Nephron progenitor cell (in vitro differentiated cells): ENCODE data around the gene KIRREL3.

Source experiments
- DNase-seq: peaks from one replicate; pipeline ENCODE4 v3.0.0; 2021
- H3K27ac Mint-ChIP-seq: 2 replicates; pipeline ENCODE4 v1.8.0; 2021; ENCODE audit warnings: mild to moderate bottlenecking, moderate library complexity, mixed read lengths
- H3K27me3 Mint-ChIP-seq: 2 replicates; pipeline ENCODE4 v1.8.0; 2021; ENCODE audit warnings: mild to moderate bottlenecking, low read depth, mixed read lengths; ENCODE audit not compliant: poor library complexity
- H3K36me3 Mint-ChIP-seq: 2 replicates; pipeline ENCODE4 v1.8.0; 2021; ENCODE audit warnings: low read depth, mixed read lengths
- H3K4me1 Mint-ChIP-seq: 2 replicates; pipeline ENCODE4 v1.8.0; 2021; ENCODE audit warnings: mixed read lengths
- H3K4me3 Mint-ChIP-seq: 2 replicates; pipeline ENCODE4 v1.8.0; 2021; ENCODE audit warnings: mild to moderate bottlenecking, moderate library complexity, mixed read lengths
- H3K9me3 Mint-ChIP-seq: 2 replicates; pipeline ENCODE4 v1.8.0; 2021; ENCODE audit warnings: mild to moderate bottlenecking, moderate library complexity, mixed read lengths
- CTCF ChIP-seq: fragments of 200-600 bp; sonication (generic); IDR thresholded peaks from 2 replicates; pipeline ENCODE4 v1.5.0; 2021; ENCODE audit warnings: antibody characterized with exemption

KIRREL3 gene

DNA sequence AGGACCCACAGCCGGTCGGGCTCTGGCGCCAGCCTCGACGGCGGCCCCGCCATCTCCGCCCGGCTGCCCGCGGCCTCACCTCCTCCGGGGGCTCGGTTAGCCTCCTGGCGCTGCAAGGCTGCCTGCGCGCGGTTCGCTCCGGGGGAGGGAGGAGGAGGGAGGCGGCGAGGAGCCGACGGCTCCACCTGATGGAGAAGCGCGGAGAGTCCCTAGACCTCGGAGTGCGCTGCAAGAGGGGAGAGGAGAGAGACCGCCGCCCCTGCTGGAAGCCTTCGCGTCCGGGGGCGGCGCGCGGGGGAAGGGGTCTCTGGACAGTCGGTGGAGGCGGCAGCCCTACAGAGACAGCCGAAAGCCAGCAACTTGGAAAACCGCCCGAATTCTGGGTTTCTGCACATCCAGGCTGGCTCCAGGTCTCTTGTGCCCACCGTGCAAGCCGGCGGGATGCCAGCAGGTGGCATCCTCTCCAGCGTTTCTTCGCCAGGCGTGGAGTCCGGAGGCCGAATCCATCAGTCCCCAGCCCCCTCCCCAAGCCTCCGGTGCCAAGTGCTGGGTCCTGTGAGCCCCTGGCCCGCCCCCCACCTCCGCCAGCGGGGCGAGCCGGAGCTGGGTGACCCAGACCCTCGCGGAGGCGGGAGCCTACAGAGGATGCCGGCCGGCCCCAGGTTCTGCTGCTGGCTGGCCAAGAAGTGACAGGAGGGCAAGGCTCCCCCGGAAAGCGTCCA is 2.9 kb upstream of the KIRREL3 start:
- H3K36me3 Mint-ChIP-seq: no peaks in the 10 kb centered on the region
- peak overlapping the region; percentile 76 for H3K4me3 Mint-ChIP-seq
- H3K27me3 Mint-ChIP-seq: peaks cover 11% of the 10 kb centered on the region
- TF ChIP-seq CTCF: peak; percentile 52
- H3K4me1 Mint-ChIP-seq: peaks cover 25% of the 10 kb centered on the region
- H3K9me3 Mint-ChIP-seq: no peaks in the 10 kb centered on the region
- H3K27ac Mint-ChIP-seq: no peak overlapping the region
- peak; percentile 84 for DNase-seq

DNA sequence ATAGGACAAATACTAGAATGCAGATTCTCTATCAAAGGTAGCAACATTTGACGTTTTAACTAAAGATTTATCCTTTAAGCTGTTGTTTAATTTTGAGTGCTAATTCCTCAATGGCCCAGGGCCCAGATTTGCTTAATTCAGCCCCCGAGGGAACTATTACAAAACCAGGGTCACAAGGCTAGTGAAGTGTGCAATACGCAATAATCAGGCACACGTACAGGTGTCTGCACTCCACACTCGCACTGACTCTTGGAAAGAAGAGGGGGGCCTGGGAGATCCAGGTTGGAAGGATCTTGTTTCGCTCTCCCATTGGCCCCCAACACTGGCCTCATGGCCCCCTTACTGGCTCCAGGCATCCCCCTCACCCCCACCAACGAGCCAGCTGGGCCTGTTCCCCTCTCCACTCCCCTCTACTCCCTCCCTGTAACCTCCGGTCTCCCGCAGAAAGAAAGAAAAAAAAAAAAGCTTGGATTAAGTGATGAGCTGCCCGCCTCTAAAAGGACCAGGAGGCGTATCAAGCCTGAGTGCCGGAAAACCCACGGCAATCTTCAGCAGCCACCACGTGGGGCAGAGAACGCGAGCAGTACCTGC is 2.2 kb upstream of the KIRREL3 start:
- H3K27ac Mint-ChIP-seq: no peak overlapping the region
- H3K4me1 Mint-ChIP-seq: peaks cover 25% of the 10 kb centered on the region
- H3K9me3 Mint-ChIP-seq: no peaks in the 10 kb centered on the region
- no peak for DNase-seq
- peaks cover 12% of the 10 kb centered on the region for H3K27me3 Mint-ChIP-seq
- no peaks in the 10 kb centered on the region for H3K36me3 Mint-ChIP-seq
- H3K4me3 Mint-ChIP-seq: no peak overlapping the region
- TF ChIP-seq CTCF: no peak

GRCh38 chr11:127000981-127001380 is 411 bp upstream of the KIRREL3 start:
- H3K27ac Mint-ChIP-seq: no peak overlapping the region
- H3K27me3 Mint-ChIP-seq: peaks cover 16% of the 10 kb centered on the region
- H3K4me1 Mint-ChIP-seq: peaks cover 41% of the 10 kb centered on the region
- no peaks in the 10 kb centered on the region for H3K36me3 Mint-ChIP-seq
- peak; percentile 17 for DNase-seq
- no peak for TF ChIP-seq CTCF
- no peaks in the 10 kb centered on the region for H3K9me3 Mint-ChIP-seq
- H3K4me3 Mint-ChIP-seq: no peak overlapping the region

DNA sequence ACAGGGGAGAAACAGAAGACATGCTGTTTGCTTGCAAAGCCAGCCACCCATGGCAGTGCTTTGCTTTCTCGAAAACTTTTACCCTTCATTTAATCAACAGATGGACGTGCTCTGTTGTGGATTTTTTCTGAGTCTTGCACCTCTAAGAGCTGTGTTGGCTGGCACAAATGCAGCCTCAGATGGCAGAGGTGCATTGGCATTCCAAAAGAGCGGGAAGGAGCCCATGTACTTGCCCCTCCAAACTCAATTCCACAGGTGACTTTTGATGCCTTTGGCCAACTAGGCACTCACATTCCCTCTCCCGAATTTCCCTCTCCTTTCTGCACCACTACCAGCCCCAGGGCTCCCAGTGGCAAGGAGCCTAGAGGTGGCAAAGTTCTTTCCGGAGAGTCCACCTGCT is 1.2 kb downstream of the KIRREL3 start:
- Mint-ChIP-seq H3K27ac (no peak overlapping the region), H3K4me1 (peaks cover 38% of the 10 kb centered on the region)

GRCh38 chr11:126997641-126998040 is 2.9 kb downstream of the KIRREL3 start:
- Mint-ChIP-seq H3K27ac (peak overlapping the region; percentile 5), H3K27me3 (peaks cover 8% of the 10 kb centered on the region), H3K4me1 (peaks cover 46% of the 10 kb centered on the region), H3K4me3 (no peak overlapping the region), H3K36me3 (no peaks in the 10 kb centered on the region), H3K9me3 (no peaks in the 10 kb centered on the region)
- no peak for DNase-seq
- no peak for TF ChIP-seq CTCF

More for the DNA sequence above, 1.2 kb downstream of the KIRREL3 start:
- Mint-ChIP-seq H3K9me3 (no peaks in the 10 kb centered on the region), H3K36me3 (no peaks in the 10 kb centered on the region), H3K27me3 (peaks cover 11% of the 10 kb centered on the region), H3K4me3 (no peak overlapping the region)
- no peak for TF ChIP-seq CTCF
- DNase-seq: no peak

DNA sequence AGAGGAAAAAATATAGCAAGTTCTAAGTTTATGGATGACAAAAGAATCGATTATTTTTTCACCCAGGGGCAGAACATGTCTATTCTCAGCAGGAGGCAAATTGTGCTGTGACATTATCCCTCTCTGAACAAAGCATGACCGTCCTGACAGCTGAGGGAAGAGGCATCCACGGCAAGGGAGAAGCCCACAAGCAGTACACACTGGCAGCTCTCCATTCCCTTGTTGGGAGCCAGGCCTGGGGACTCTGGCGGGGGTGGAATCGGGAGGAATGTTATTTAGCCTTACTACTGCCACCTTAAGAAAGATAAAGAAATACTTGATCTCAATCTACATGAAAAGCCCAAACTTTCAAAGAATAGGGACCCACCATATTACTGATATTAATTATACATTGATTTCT is 3.4 kb downstream of the KIRREL3 start:
- Mint-ChIP-seq H3K4me3 (peak overlapping the region; percentile 8), H3K27ac (no peak overlapping the region), H3K27me3 (peaks cover 12% of the 10 kb centered on the region), H3K9me3 (no peaks in the 10 kb centered on the region), H3K36me3 (no peaks in the 10 kb centered on the region), H3K4me1 (peaks cover 46% of the 10 kb centered on the region)
- TF ChIP-seq CTCF: no peak
- no peak for DNase-seq
